H1 (cell line): ENCODE measurements around the gene GALNT18.

Experiments used
- CEBPB ChIP-seq: IDR thresholded peaks from 2 replicates; pipeline ENCODE4 v1.6.1; 2012; ENCODE audit warnings: low read depth, low read length
- CHD2 ChIP-seq: IDR thresholded peaks from 2 replicates; pipeline ENCODE4 v1.6.1; 2012; ENCODE audit warnings: low read length, improper control_type of control experiment
- CTCF ChIP-seq, 3 experiments: IDR thresholded peaks; 1 replicate in 2 of 3; 2 replicates in 1 of 3; pipeline versions ENCODE4 v1.5.1 to v1.6.1; 2011; ENCODE audit warnings: low read length in 3 of 3, mild to moderate bottlenecking in 3 of 3, inconsistent platforms in 2 of 3, low read depth in 1 of 3, moderate library complexity in 1 of 3; ENCODE audit not compliant: insufficient read depth in 1 of 3; ENCODE audit errors: control extremely low read depth in 1 of 3
- EGR1 ChIP-seq: IDR thresholded peaks from 2 replicates; pipeline ENCODE4 v1.6.1; 2011; ENCODE audit warnings: low read depth, low read length, borderline replicate concordance
- JUN ChIP-seq: IDR thresholded peaks from 2 replicates; pipeline ENCODE4 v1.6.1; 2011; ENCODE audit warnings: low read depth, mild to moderate bottlenecking, improper control_type of control experiment, low read length
- KDM5A ChIP-seq: fragments of 200-600 bp; IDR thresholded peaks from 2 replicates; pipeline ENCODE4 v1.7.1; 2012; ENCODE audit warnings: mild to moderate bottlenecking, low read length, inconsistent platforms, mixed read lengths
- POLR2A ChIP-seq, 2 experiments: IDR thresholded peaks; 1 replicate in 1 of 2; 2 replicates in 1 of 2; pipeline ENCODE4 v1.6.1; 2011; ENCODE audit warnings: low read depth in 2 of 2, low read length in 2 of 2, mild to moderate bottlenecking in 2 of 2; ENCODE audit errors: control extremely low read depth in 1 of 2
- POLR2AphosphoS5 ChIP-seq: IDR thresholded peaks from 2 replicates; pipeline ENCODE4 v1.6.1; 2011; ENCODE audit warnings: low read depth, low read length
- RAD21 ChIP-seq, 2 experiments: IDR thresholded peaks in 1 of 2; conservative IDR thresholded peaks in 1 of 2; 2 replicates each; pipeline ENCODE4 v1.6.1; 2011; ENCODE audit warnings: low read depth in 2 of 2, low read length in 2 of 2, improper control_type of control experiment in 1 of 2, inconsistent platforms in 1 of 2, mild to moderate bottlenecking in 1 of 2, moderate library complexity in 1 of 2
- RNF2 ChIP-seq: fragments of 200-900, 300-1000 bp; sonication (generic); IDR thresholded peaks from 2 replicates; pipeline ENCODE4 v1.7.1; 2016; ENCODE audit warnings: borderline replicate concordance, low read depth, mild to moderate bottlenecking, antibody characterized with exemption, low read length; ENCODE audit not compliant: poor library complexity, severe bottlenecking; ENCODE audit errors: missing control alignments
- SIX5 ChIP-seq: IDR thresholded peaks from 2 replicates; pipeline ENCODE4 v1.6.1; 2011; ENCODE audit warnings: mild to moderate bottlenecking, low read depth, low read length
- TAF1 ChIP-seq: IDR thresholded peaks from 2 replicates; pipeline ENCODE4 v1.6.1; 2011; ENCODE audit warnings: mild to moderate bottlenecking, low read depth, low read length
- YY1 ChIP-seq: IDR thresholded peaks from 2 replicates; pipeline ENCODE4 v1.6.1; 2011; ENCODE audit warnings: low read depth, mild to moderate bottlenecking, low read length
- ZNF274 ChIP-seq: IDR thresholded peaks from 2 replicates; pipeline ENCODE4 v1.7.0; 2012; ENCODE audit warnings: low read length, borderline replicate concordance; ENCODE audit errors: extremely low read depth

- TF ChIP-seq CTCF (IDR thresholded peaks at IDR 0.05; ENCODE audit: control extremely low read depth in 1 of 3, insufficient read depth in 1 of 3, low read depth in 1 of 3, low read length in 3 of 3), result peak in 2 of 3 experiments; percentile 19 to 33; a peak in 2 of 4 replicates
- no peak for TF ChIP-seq RNF2
- TF ChIP-seq ZNF274, result no peak
- no peak for TF ChIP-seq POLR2A (IDR thresholded peaks at IDR 0.05; ENCODE audit: control extremely low read depth in 1 of 2, low read depth in 2 of 2, low read length in 2 of 2)
- no peak for TF ChIP-seq EGR1
- no peak for TF ChIP-seq YY1
- no peak for TF ChIP-seq CEBPB
- TF ChIP-seq JUN, result no peak
- TF ChIP-seq POLR2AphosphoS5, result no peak
- no peak for TF ChIP-seq TAF1
- TF ChIP-seq KDM5A, result no peak
- TF ChIP-seq SIX5, result no peak
- TF ChIP-seq CHD2, result no peak
- peak; percentile 36 to 43; a peak in 3 of 4 replicates for TF ChIP-seq RAD21 (IDR thresholded peaks at IDR 0.05 in 1 of 2, conservative IDR thresholded peaks at IDR 0.05 in 1 of 2; ENCODE audit: low read depth in 2 of 2, low read length in 2 of 2)
These were observed 45.3 kb upstream of the GALNT18 start for GRCh38 chr11:11667056-11667455.
